ENCODE measurements around the gene TMBIM1. TPM values are rescaled to one million over a fixed set of nuclear protein-coding genes. Genes with fewer than 3 reads are reported as not detected.

The TMBIM1 gene
- total RNA-seq, 4 donors from 2014 or later = 272 to 341 (median 287) TPM

- WGBS, 2 donors = 74 to 78% methylated on average over 4 of the region's 4 CpGs
- H3K4me1 ChIP-seq = peaks cover 17 to 52% of the 10 kb centered on the region in 2 donors
Observed at GRCh38 chr2:218325566-218326160, 33.4 kb upstream of the TMBIM1 start.

GRCh38 chr2:218323526-218324472 is 31.5 kb upstream of the TMBIM1 start:
- H3K9me3 ChIP-seq = no peaks in the 10 kb centered on the region
- H3K4me3 ChIP-seq (replicated peaks in 1 of 3) = peak overlapping the region; percentile 7 to 63 (median 47)
- DNase-seq = peak; percentile 59 to 68
- H3K36me3 ChIP-seq = no peaks in the 10 kb centered on the region
- peaks cover 17 to 38% of the 10 kb centered on the region in 2 donors for H3K4me1 ChIP-seq
- 11 to 13% methylated on average over 24 of the region's 24 CpGs for WGBS, 2 donors
- peak overlapping the region; percentile 70 to 93 (median 79) for H3K27ac ChIP-seq
- no peaks in the 10 kb centered on the region for H3K27me3 ChIP-seq
- intact Hi-C loops (cut with DNase I) = no loop called here
- TF ChIP-seq POLR2A (IDR thresholded peaks at IDR 0.05) (peak in 1 of 2 donors; percentile 18), CTCF (IDR thresholded peaks at IDR 0.05) (no peak)

More at GRCh38 chr2:218325566-218326160, 33.4 kb upstream of the TMBIM1 start:
- no peak for DNase-seq
- no peaks in the 10 kb centered on the region for H3K27me3 ChIP-seq
- no peak for TF ChIP-seq CTCF (IDR thresholded peaks at IDR 0.05)
- TF ChIP-seq POLR2A (IDR thresholded peaks at IDR 0.05) = no peak
- intact Hi-C loops (cut with DNase I) = no loop called here
- H3K4me3 ChIP-seq (replicated peaks in 1 of 3) = no peak overlapping the region
- no peak overlapping the region for H3K27ac ChIP-seq
- no peaks in the 10 kb centered on the region for H3K9me3 ChIP-seq
- no peaks in the 10 kb centered on the region for H3K36me3 ChIP-seq

GRCh38 chr2:218322768-218323525 is 30.6 kb upstream of the TMBIM1 start:
- peak overlapping the region; percentile 70 to 93 (median 79) for H3K27ac ChIP-seq
- peak overlapping the region; percentile 7 to 63 (median 47) for H3K4me3 ChIP-seq (replicated peaks in 1 of 3)
- intact Hi-C loops (cut with DNase I) = no loop called here
- WGBS, 2 donors = 2 to 3% methylated on average over 18 to 23 of the region's 69 CpGs
- TF ChIP-seq POLR2A (IDR thresholded peaks at IDR 0.05) (peak in 1 of 2 donors; percentile 76), CTCF (IDR thresholded peaks at IDR 0.05) (no peak)
- H3K27me3 ChIP-seq = no peaks in the 10 kb centered on the region
- DNase-seq = peak; percentile 93 to 94
- H3K36me3 ChIP-seq = no peaks in the 10 kb centered on the region
- no peaks in the 10 kb centered on the region for H3K9me3 ChIP-seq
- peaks cover 23 to 42% of the 10 kb centered on the region in 2 donors for H3K4me1 ChIP-seq

GRCh38 chr2:218320704-218321336 is 28.5 kb upstream of the TMBIM1 start:
- no peak overlapping the region for H3K27ac ChIP-seq
- H3K4me3 ChIP-seq (replicated peaks in 1 of 3) = no peak overlapping the region
- H3K4me1 ChIP-seq = peaks cover 23 to 40% of the 10 kb centered on the region in 2 donors
- TF ChIP-seq CTCF (IDR thresholded peaks at IDR 0.05) (no peak), POLR2A (IDR thresholded peaks at IDR 0.05) (no peak)
- no peaks in the 10 kb centered on the region for H3K9me3 ChIP-seq
- no peak for DNase-seq
- intact Hi-C loops (cut with DNase I) = no loop called here
- no peaks in the 10 kb centered on the region for H3K36me3 ChIP-seq
- H3K27me3 ChIP-seq = no peaks in the 10 kb centered on the region
- WGBS, 2 donors = 89 to 94% methylated on average over 3 of the region's 3 CpGs

Data from thyroid gland (tissue), 4 donors.